ENCODE measurements around the gene SMG6. TPM values are rescaled to one million over a fixed set of nuclear protein-coding genes. Genes with fewer than 3 reads are reported as not detected.

The SMG6 gene
- total RNA-seq, 1 experiment from 2014 or later = 33.8 TPM

- H3K4me1 Mint-ChIP-seq (ENCODE audit: low read depth, unreplicated experiment) = peaks cover 6% of the 10 kb centered on the region
- H3K9me3 Mint-ChIP-seq (ENCODE audit: unreplicated experiment) = no peaks in the 10 kb centered on the region
- H3K4me3 Mint-ChIP-seq (ENCODE audit: unreplicated experiment) = peak within 1 kb of the TSS; percentile 99
- POLR2A ChIA-PET = interaction anchor here (0.7 to 3.2 kb wide), 9 partner anchors 9 to 621 kb away, joined by 3 to 29 read pairs (median 10); partner anchors contain the start of genes PAFAH1B1, SMG6 and SRR
- no TSS peak for BruUV-seq (replicated peaks)
- peak within 1 kb of the TSS; percentile 95 for H3K27ac Mint-ChIP-seq (ENCODE audit: unreplicated experiment)
- intact Hi-C loops (cut with micrococcal nuclease; ENCODE audit: unreplicated experiment) = loop anchor here (1.0 kb wide), 2 partner anchors 16 to 34 kb away; partner anchors contain the start of genes SMG6 and SRR
- Histone ChIP-seq H3K4me1 (peaks cover 13% of the 10 kb centered on the region; the same call in 1 of the 2 replicates), H3K36me3 (ENCODE audit: control insufficient read depth, insufficient read depth, low read length) (peaks cover 3% of the 10 kb centered on the region), H3K27me3 (replicated peaks; ENCODE audit: control insufficient read depth, insufficient read depth, low read length) (no peaks in the 10 kb centered on the region), H3K9me3 (no peaks in the 10 kb centered on the region), H3K4me3 (ENCODE audit: low read depth, low read length) (peak within 1 kb of the TSS; percentile 72)
- DNase-seq = peak; percentile 71 to 77
- no peaks in the 10 kb centered on the region for H3K27me3 Mint-ChIP-seq (ENCODE audit: insufficient read depth, unreplicated experiment)
- CTCF ChIA-PET = interaction anchor here (1.0 to 3.5 kb wide), 5 partner anchors 11 to 92 kb away, joined by 3 to 60 read pairs (median 10); partner anchors contain the start of genes SMG6 and SRR
- peaks cover 7% of the 10 kb centered on the region for H3K36me3 Mint-ChIP-seq (ENCODE audit: insufficient read depth, unreplicated experiment)
- TF ChIP-seq CTCF (IDR thresholded peaks at IDR 0.05; ENCODE audit: insufficient read depth in 1 of 2, low read depth in 1 of 2, low read length in 1 of 2, severe bottlenecking in 1 of 2, unreplicated experiment in 1 of 2) = no peak
These were observed 33.4 kb upstream of the SMG6 start, which contains the start of gene SGSM2 for GRCh38 chr17:2336852-2337543. SGSM2 (plus strand) TSS chr17:2337501; CDS start chr17:2337689, 188 bp downstream.

- Histone ChIP-seq H3K4me3 (ENCODE audit: low read depth, low read length) (peak within 1 kb of the TSS; percentile 72), H3K9me3 (no peaks in the 10 kb centered on the region), H3K36me3 (ENCODE audit: control insufficient read depth, insufficient read depth, low read length) (peaks cover 3% of the 10 kb centered on the region), H3K27me3 (replicated peaks; ENCODE audit: control insufficient read depth, insufficient read depth, low read length) (no peaks in the 10 kb centered on the region), H3K4me1 (peaks cover 13% of the 10 kb centered on the region; the same call in 1 of the 2 replicates)
- Mint-ChIP-seq H3K27ac (ENCODE audit: unreplicated experiment) (peak within 1 kb of the TSS; percentile 95), H3K9me3 (ENCODE audit: unreplicated experiment) (no peaks in the 10 kb centered on the region), H3K27me3 (ENCODE audit: insufficient read depth, unreplicated experiment) (no peaks in the 10 kb centered on the region), H3K36me3 (ENCODE audit: insufficient read depth, unreplicated experiment) (peaks cover under 1% of the 10 kb centered on the region), H3K4me3 (ENCODE audit: unreplicated experiment) (peak within 1 kb of the TSS; percentile 99), H3K4me1 (ENCODE audit: low read depth, unreplicated experiment) (peaks cover 6% of the 10 kb centered on the region)
- peak in 1 of 2 experiments; percentile 46 for TF ChIP-seq CTCF (IDR thresholded peaks at IDR 0.05; ENCODE audit: insufficient read depth in 1 of 2, low read depth in 1 of 2, low read length in 1 of 2, severe bottlenecking in 1 of 2, unreplicated experiment in 1 of 2)
- DNase-seq = peak; percentile 93 to 95
- BruUV-seq (replicated peaks) = no TSS peak
- ChIA-PET POLR2A (interaction anchor here (0.6 to 3.2 kb wide), 10 partner anchors 10 to 349 kb away, joined by 3 to 29 read pairs (median 10); partner anchors contain the start of genes PAFAH1B1, SMG6 and SRR), CTCF (interaction anchor here (0.5 to 3.5 kb wide), 6 partner anchors 12 to 374 kb away, joined by 3 to 60 read pairs (median 7); partner anchors contain the start of genes SMG6 and SRR)
- intact Hi-C loops (cut with micrococcal nuclease; ENCODE audit: unreplicated experiment) = loop anchor here (1.0 kb wide), 2 partner anchors 17 to 33 kb away; partner anchors contain the start of genes SMG6 and SRR
These were observed 32.7 kb upstream of the SMG6 start, which contains the start of gene TSR1 for GRCh38 chr17:2336215-2336851. TSR1 (minus strand) TSS chr17:2336457; CDS start chr17:2336427, 30 bp downstream.
